GM06990 (cell line): ENCODE measurements around the gene ST6GALNAC3.
"Not testable (repeated sequence)": the region's sequence is repeated elsewhere in the genome, so short reads cannot be mapped to it uniquely, and the experiment has no call there.

Source experiments
- DNase-seq: peaks from one replicate; pipeline ENCODE4 v3.0.0-alpha.2; 2011; ENCODE audit not compliant: insufficient read length; ENCODE audit errors: extremely low read depth
- H3K27me3 ChIP-seq: replicated peaks from 2 replicates; pipeline ENCODE4 v1.6.0; 2011; ENCODE audit warnings: low read length; ENCODE audit not compliant: control insufficient read depth, insufficient read depth
- H3K36me3 ChIP-seq: 2 replicates; pipeline ENCODE4 v1.5.1; 2011; ENCODE audit warnings: low read length; ENCODE audit not compliant: control insufficient read depth, insufficient read depth
- H3K4me3 ChIP-seq: replicated peaks from 2 replicates; pipeline ENCODE4 v1.5.1; 2011; ENCODE audit warnings: low read depth, mild to moderate bottlenecking, control low read depth, low read length
- TF ChIP-seq, protein P1 (sequence below): IDR thresholded peaks from 2 replicates; pipeline ENCODE4 v1.5.1; 2011; ENCODE audit warnings: low read length, control low read depth, mild to moderate bottlenecking, inconsistent platforms; ENCODE audit not compliant: insufficient read depth, poor library complexity, severe bottlenecking

The ST6GALNAC3 gene

GRCh38 chr1:76340056-76340455, 265.5 kb downstream of the ST6GALNAC3 start:
- no peak for DNase-seq
- H3K4me3 ChIP-seq = no peak overlapping the region
- no peaks in the 10 kb centered on the region for H3K36me3 ChIP-seq
- no peaks in the 10 kb centered on the region for H3K27me3 ChIP-seq
- TF ChIP-seq, protein P1, sequence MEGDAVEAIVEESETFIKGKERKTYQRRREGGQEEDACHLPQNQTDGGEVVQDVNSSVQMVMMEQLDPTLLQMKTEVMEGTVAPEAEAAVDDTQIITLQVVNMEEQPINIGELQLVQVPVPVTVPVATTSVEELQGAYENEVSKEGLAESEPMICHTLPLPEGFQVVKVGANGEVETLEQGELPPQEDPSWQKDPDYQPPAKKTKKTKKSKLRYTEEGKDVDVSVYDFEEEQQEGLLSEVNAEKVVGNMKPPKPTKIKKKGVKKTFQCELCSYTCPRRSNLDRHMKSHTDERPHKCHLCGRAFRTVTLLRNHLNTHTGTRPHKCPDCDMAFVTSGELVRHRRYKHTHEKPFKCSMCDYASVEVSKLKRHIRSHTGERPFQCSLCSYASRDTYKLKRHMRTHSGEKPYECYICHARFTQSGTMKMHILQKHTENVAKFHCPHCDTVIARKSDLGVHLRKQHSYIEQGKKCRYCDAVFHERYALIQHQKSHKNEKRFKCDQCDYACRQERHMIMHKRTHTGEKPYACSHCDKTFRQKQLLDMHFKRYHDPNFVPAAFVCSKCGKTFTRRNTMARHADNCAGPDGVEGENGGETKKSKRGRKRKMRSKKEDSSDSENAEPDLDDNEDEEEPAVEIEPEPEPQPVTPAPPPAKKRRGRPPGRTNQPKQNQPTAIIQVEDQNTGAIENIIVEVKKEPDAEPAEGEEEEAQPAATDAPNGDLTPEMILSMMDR = no peak

GRCh38 chr1:76341816-76342215, 267.3 kb downstream of the ST6GALNAC3 start:
- DNase-seq, H3K36me3 ChIP-seq, H3K27me3 ChIP-seq, H3K4me3 ChIP-seq: not testable (repeated sequence)

GRCh38 chr1:76343356-76343755, 268.8 kb downstream of the ST6GALNAC3 start:
- Histone ChIP-seq H3K4me3 (no peak overlapping the region), H3K27me3 (no peaks in the 10 kb centered on the region), H3K36me3 (no peaks in the 10 kb centered on the region)
- DNase-seq = no peak
- TF ChIP-seq, protein P1 = no peak

DNA sequence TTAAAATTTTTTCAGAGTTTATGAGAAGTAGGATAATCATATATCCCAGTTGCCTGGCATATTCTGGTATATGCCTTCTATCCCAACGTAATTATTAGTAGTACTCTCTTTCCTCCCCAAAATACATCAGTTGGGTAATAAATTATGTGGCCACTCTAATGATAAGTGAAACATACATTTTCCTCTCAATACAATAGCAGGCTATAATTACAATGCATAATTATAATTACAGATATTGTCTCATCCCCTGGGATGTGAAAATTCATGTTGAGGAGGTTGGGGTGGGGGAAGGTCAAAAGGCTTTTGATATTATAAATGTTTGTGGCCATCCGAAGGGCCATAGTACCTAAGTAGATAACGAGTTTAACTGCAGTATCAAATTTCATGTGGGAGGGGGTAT, 277.1 kb downstream of the ST6GALNAC3 start:
- H3K36me3 ChIP-seq = no peaks in the 10 kb centered on the region
- H3K27me3 ChIP-seq = no peaks in the 10 kb centered on the region
- no peak for DNase-seq
- no peak overlapping the region for H3K4me3 ChIP-seq
- TF ChIP-seq, protein P1 = no peak

- no peak for DNase-seq
- Histone ChIP-seq H3K27me3 (no peaks in the 10 kb centered on the region), H3K4me3 (no peak overlapping the region), H3K36me3 (no peaks in the 10 kb centered on the region)
- TF ChIP-seq, protein P1 = no peak
Observed at GRCh38 chr1:76352741-76353435, 278.3 kb downstream of the ST6GALNAC3 start.

DNA sequence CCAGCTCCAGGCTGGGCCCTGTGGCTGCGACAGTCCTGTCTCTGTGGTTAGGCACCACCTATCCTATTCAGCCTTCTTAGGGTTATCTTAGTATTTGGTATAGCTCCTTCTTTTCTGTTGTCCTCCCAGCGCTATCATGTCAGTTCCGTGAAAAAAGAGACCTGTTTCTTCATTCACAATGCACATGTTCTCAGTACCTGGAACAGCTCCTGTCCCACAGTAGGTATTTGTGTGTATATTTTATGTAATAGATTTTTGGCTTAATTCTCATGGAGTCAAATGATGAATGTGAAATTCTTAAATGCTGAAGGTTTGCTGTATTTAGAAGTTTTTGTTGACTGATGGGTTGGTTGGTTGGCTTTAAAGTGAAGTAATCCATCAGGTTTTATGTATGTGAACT, 279.7 kb downstream of the ST6GALNAC3 start:
- TF ChIP-seq, protein P1 = no peak
- H3K36me3 ChIP-seq = no peaks in the 10 kb centered on the region
- no peaks in the 10 kb centered on the region for H3K27me3 ChIP-seq
- H3K4me3 ChIP-seq = no peak overlapping the region
- DNase-seq = no peak
